B cell (primary cell): Measurements from ENCODE around the gene REEP6. TPM values are rescaled to one million over a fixed set of nuclear protein-coding genes. Genes with fewer than 3 reads are reported as not detected.

Experiments
- ATAC-seq: fragments of 200-7000 bp; cut with Tn5 transposase; one replicate; pipeline ENCODE4 v1.10.0; 2021; ENCODE audit warnings: low read depth, mild to moderate bottlenecking, moderate number of reproducible peaks, moderate library complexity
- CTCF ChIA-PET: fragments of 350-600 bp; sonication (Branson Sonifier 250); formaldehyde crosslinking; loops from one replicate; lab custom pipeline; 2021; ENCODE audit warnings: antibody characterized with exemption, inconsistent platforms; lab: Charles Lee
- POLR2A ChIA-PET: fragments of 350-600 bp; sonication (Branson Sonifier 250); formaldehyde crosslinking; loops from one replicate; lab custom pipeline; 2021; ENCODE audit warnings: antibody characterized with exemption; lab: Charles Lee
- DNase-seq: peaks from one replicate; pipeline ENCODE4 v3.0.0; 2013
- H2AFZ ChIP-seq: 2 replicates; pipeline ENCODE4 v1.6.1; 2012; ENCODE audit warnings: mild to moderate bottlenecking, low read depth, low read length; ENCODE audit not compliant: insufficient read depth, poor library complexity, severe bottlenecking
- H3K27ac ChIP-seq, 2 donors: 1 replicate in 1 of 2; 2 replicates in 1 of 2; pipeline ENCODE4 v1.5.1; 2012 to 2013; ENCODE audit warnings: low read length in 2 of 2, mild to moderate bottlenecking in 2 of 2, moderate library complexity in 1 of 2
- H3K27me3 ChIP-seq, 4 experiments: fragments of 200-600 bp in 1 of 4; sonication (generic) in 1 of 4; replicated peaks in 1 of 4; 1 replicate in 2 of 4; 2 replicates in 2 of 4; pipeline versions ENCODE4 v1.6.1 to v1.7.0; 2013 to 2016; ENCODE audit warnings: low read length in 3 of 4, mild to moderate bottlenecking in 2 of 4, mixed read lengths in 1 of 4, moderate library complexity in 1 of 4; ENCODE audit not compliant: insufficient read depth in 4 of 4, control insufficient read depth in 3 of 4; ENCODE audit errors: control extremely low read depth in 1 of 4
- H3K36me3 ChIP-seq, 2 experiments: replicated peaks in 1 of 2; 1 replicate in 1 of 2; 2 replicates in 1 of 2; pipeline versions ENCODE4 v1.6.1 to v1.7.1; 2013; ENCODE audit warnings: low read length in 1 of 2; ENCODE audit not compliant: insufficient read depth in 2 of 2, control insufficient read depth in 1 of 2; ENCODE audit errors: control extremely low read depth in 1 of 2, extremely low read depth in 1 of 2
- H3K4me1 ChIP-seq, 2 donors: fragments of 200-600 bp in 1 of 2; sonication (generic) in 1 of 2; 1 replicate in 1 of 2; 2 replicates in 1 of 2; pipeline versions ENCODE4 v1.5.1 to v1.6.1; 2013 to 2017; ENCODE audit warnings: low read length in 2 of 2; ENCODE audit not compliant: control insufficient read depth in 2 of 2, insufficient read depth in 2 of 2
- H3K4me2 ChIP-seq: replicated peaks from 2 replicates; pipeline ENCODE3; 2012; ENCODE audit warnings: mild to moderate bottlenecking, low read depth, low read length; ENCODE audit not compliant: poor library complexity, severe bottlenecking
- H3K4me3 ChIP-seq, 5 experiments: fragments of 200-600 bp in 1 of 5; sonication (generic) in 1 of 5; 1 replicate in 3 of 5; 2 replicates in 2 of 5; pipeline versions ENCODE4 v1.5.1 to v1.7.0; 2011 to 2016; ENCODE audit warnings: low read length in 4 of 5, mild to moderate bottlenecking in 4 of 5, low read depth in 2 of 5, control low read depth in 1 of 5, moderate library complexity in 1 of 5; ENCODE audit not compliant: insufficient read depth in 1 of 5; ENCODE audit errors: control extremely low read depth in 1 of 5, extremely low read depth in 1 of 5
- H3K79me2 ChIP-seq: fragments of 200-600 bp; sonication (generic); one replicate; pipeline ENCODE4 v1.6.0; 2016; ENCODE audit warnings: low read length; ENCODE audit not compliant: control insufficient read depth, insufficient read depth
- H3K9ac ChIP-seq: fragments of 200-600 bp; sonication (generic); 2 replicates; pipeline ENCODE4 v1.6.1; 2017; ENCODE audit warnings: mild to moderate bottlenecking, low read length, moderate library complexity
- H3K9me3 ChIP-seq, 3 donors: one replicate each; pipeline versions ENCODE4 v1.6.1 to v1.7.1; 2013; ENCODE audit warnings: low read length in 2 of 3; ENCODE audit not compliant: control insufficient read depth in 2 of 3, insufficient read depth in 1 of 3; ENCODE audit errors: control extremely low read depth in 1 of 3
- H4K20me1 ChIP-seq: 2 replicates; pipeline ENCODE4 v1.6.0; 2012; ENCODE audit warnings: mild to moderate bottlenecking, low read length; ENCODE audit not compliant: insufficient read depth, control insufficient read depth, poor library complexity, severe bottlenecking
- H3K27ac Mint-ChIP-seq: one replicate; pipeline ENCODE4 v1.8.0; 2021; ENCODE audit warnings: mixed read lengths
- H3K27me3 Mint-ChIP-seq: one replicate; pipeline ENCODE4 v1.8.0; 2021; ENCODE audit warnings: mixed read lengths
- H3K4me1 Mint-ChIP-seq: one replicate; pipeline ENCODE4 v1.8.0; 2021; ENCODE audit warnings: mixed read lengths
- H3K4me3 Mint-ChIP-seq: one replicate; pipeline ENCODE4 v1.8.0; 2021; ENCODE audit warnings: mixed read lengths
- H3K9me3 Mint-ChIP-seq: one replicate; pipeline ENCODE4 v1.8.0; 2022; ENCODE audit warnings: mixed read lengths; ENCODE audit not compliant: insufficient read depth
- CTCF ChIP-seq: fragments of 200-600 bp; IDR thresholded peaks from one replicate; pipeline ENCODE4 v1.8.0; 2022; ENCODE audit warnings: antibody characterized with exemption, mild to moderate bottlenecking
- EZH2 ChIP-seq: IDR thresholded peaks from 2 replicates; pipeline ENCODE4 v1.6.1; 2012; ENCODE audit warnings: borderline replicate concordance, low read depth, mild to moderate bottlenecking, moderate library complexity, low read length; ENCODE audit not compliant: insufficient read depth, poor library complexity, severe bottlenecking
- WGBS: methylation state at CpG from one replicate; pipeline ENCODE4 v1.1.5; 2013; ENCODE audit warnings: missing lambda C conversion rate; ENCODE audit not compliant: insufficient coverage; 5-methylcytosine and 5-hydroxymethylcytosine counted together
- intact Hi-C: fragments of 100-400 bp; cut with micrococcal nuclease; formaldehyde crosslinking; loops from one replicate; pipeline ENCODE4 v1.10.0; 2022
- polyA plus RNA-seq: library from polyadenylated mRNA; depleted of rRNA; stranded (reverse); fragments of >200 nt; gene quantifications from 2 replicates; pipeline ENCODE4 v1.2.3, GENCODE V29; 2012
- total RNA-seq, 2 donors: library from RNA; stranded (reverse); fragments of 120-200 nt in 1 of 2; gene quantifications; 1 replicate in 1 of 2; 2 replicates in 1 of 2; pipeline versions ENCODE4 v1.2.3 to v1.2.4, GENCODE V29; 2013 to 2022

The REEP6 gene
- total and polyA plus RNA-seq, 2 donors (not counting 1 experiment from before 2014, with no cell fraction given): 0.64 to 1.1 TPM

- Histone ChIP-seq H3K36me3 (peaks cover 0 to 4% of the 10 kb centered on the region in 2 experiments), H3K79me2 (peaks cover 14% of the 10 kb centered on the region), H2AFZ (no peak overlapping the region), H4K20me1 (peaks cover 7% of the 10 kb centered on the region), H3K27me3 (no peaks in the 10 kb centered on the region), H3K4me3 (no peak overlapping the region), H3K27ac (no peak overlapping the region), H3K9ac (no peak overlapping the region), H3K4me1 (peaks cover 6 to 22% of the 10 kb centered on the region in 2 donors), H3K9me3 (no peaks in the 10 kb centered on the region), H3K4me2 (no peak overlapping the region)
- Mint-ChIP-seq H3K9me3 (no peaks in the 10 kb centered on the region), H3K27me3 (no peaks in the 10 kb centered on the region), H3K27ac (no peak overlapping the region), H3K4me3 (no peak overlapping the region), H3K4me1 (peaks cover 13% of the 10 kb centered on the region)
- WGBS: 93% methylated on average over 26 of the region's 26 CpGs
- no peak for ATAC-seq
- DNase-seq: no peak
- ChIA-PET CTCF (no interaction called here), POLR2A (no interaction called here)
- intact Hi-C loops: no loop called here
- TF ChIP-seq CTCF (no peak), EZH2 (no peak)
Measured at GRCh38 chr19:1481224-1481892, 9.6 kb upstream of the REEP6 start.

- POLR2A ChIA-PET: no interaction called here
- 94% methylated on average over 36 of the region's 36 CpGs for WGBS
- H3K27ac Mint-ChIP-seq: no peak overlapping the region
Measured at GRCh38 chr19:1481893-1482360, 9.1 kb upstream of the REEP6 start.

More at GRCh38 chr19:1481893-1482360, 9.1 kb upstream of the REEP6 start:
- Histone ChIP-seq H3K4me1 (peaks cover 6 to 22% of the 10 kb centered on the region in 2 donors), H3K4me3 (no peak overlapping the region), H3K4me2 (no peak overlapping the region), H2AFZ (no peak overlapping the region), H3K27me3 (no peaks in the 10 kb centered on the region), H3K36me3 (peaks cover 0 to 4% of the 10 kb centered on the region in 2 experiments), H4K20me1 (peaks cover 7% of the 10 kb centered on the region), H3K79me2 (peaks cover 14% of the 10 kb centered on the region), H3K9ac (no peak overlapping the region), H3K27ac (no peak overlapping the region), H3K9me3 (no peaks in the 10 kb centered on the region)
- Mint-ChIP-seq H3K9me3 (no peaks in the 10 kb centered on the region), H3K27me3 (no peaks in the 10 kb centered on the region), H3K4me3 (no peak overlapping the region), H3K4me1 (peaks cover 13% of the 10 kb centered on the region)
- DNase-seq: no peak
- CTCF ChIA-PET: no interaction called here
- ATAC-seq: no peak
- TF ChIP-seq EZH2: no peak
- no peak for TF ChIP-seq CTCF
- intact Hi-C loops: no loop called here
